ENCODE measurements around the gene TTLL9.

Gene TTLL9

DNA sequence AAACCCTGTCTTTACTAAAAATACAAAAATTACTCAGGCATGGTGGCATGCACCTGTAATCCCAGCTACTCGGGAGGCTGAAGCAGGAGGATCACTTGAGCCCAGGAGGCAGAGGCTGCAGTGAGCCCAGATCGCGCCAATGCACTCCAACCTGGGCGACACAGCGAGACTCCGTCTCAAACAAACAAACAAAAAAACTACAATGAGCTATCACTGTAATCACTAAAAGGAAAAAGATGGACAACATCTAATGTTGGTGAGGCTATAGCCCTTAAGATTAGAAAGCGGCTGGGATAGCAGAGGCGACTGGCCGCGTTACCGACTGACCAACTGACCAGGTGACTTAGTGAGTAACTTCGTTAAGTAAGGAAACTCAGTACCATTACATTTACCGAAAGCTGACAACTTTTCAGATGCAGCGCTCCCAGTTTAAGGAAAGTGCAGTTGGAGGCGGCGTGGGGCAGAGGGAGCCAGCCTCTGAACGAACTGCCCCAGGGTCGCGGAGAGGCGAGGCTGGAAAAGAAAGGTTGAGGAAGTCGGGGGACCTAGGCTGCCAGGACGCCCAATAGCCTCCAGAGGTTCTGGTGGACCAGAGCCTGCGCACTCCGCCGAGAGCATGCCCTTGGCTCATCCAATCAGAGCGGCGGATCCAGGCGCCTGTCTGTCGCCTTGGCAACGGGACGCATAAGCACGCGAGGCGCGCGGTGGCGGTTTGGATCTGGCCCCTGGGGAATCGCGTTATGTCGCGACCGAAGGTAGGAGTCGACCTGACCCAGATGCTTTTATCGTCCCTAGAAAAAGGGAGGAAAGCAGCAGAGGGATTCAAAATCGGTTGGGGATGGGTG, 8.9 kb downstream of the TTLL9 start:
- peak; percentile 98 for DNase-seq (ENCODE audit: low read depth, low spot score)

DNA sequence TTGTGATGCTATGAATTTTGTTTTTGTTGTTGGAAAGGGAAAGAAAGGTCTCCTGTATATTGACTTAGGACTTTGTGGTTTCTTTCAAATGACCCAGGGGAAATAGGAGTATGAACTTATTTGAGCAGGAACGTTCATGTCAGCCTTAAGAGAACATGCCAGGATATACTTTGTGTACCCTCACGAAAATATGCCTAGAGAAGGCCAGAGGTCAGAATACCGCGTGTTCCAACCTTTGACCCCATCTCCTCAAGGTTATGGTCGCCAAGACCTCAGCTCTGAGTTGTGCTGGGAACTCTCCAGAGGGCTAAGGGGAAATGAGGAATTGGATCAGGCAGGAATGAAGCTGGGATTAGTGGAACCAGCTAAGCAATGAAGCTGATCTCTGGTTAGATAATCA, 11.5 kb downstream of the TTLL9 start:
- no peak for DNase-seq (ENCODE audit: low read depth, low spot score)

GRCh38 chr20:31883829-31884228, 13.4 kb downstream of the TTLL9 start:
- no peak for DNase-seq (ENCODE audit: low read depth, low spot score)

DNA sequence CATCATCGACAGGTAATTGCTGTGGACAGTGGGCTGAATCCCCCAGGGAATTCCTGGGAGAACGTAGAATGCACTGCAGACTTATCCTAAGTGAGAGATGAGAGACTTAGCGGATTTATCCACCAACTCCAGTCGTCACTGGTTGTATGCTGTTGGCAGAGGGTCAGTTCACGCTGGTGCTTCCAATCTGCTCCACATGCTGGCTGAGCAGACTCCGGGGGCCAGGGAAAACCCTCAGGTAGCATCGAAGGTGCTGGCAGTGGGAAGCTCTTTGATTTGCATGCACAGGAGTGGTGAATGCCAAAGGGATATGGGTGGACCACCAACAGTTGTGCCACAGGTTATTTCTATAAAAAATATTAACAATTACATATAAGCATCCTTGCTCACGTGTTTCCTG, 20.2 kb downstream of the TTLL9 start:
- no peak for DNase-seq (ENCODE audit: low read depth, low spot score)

DNA sequence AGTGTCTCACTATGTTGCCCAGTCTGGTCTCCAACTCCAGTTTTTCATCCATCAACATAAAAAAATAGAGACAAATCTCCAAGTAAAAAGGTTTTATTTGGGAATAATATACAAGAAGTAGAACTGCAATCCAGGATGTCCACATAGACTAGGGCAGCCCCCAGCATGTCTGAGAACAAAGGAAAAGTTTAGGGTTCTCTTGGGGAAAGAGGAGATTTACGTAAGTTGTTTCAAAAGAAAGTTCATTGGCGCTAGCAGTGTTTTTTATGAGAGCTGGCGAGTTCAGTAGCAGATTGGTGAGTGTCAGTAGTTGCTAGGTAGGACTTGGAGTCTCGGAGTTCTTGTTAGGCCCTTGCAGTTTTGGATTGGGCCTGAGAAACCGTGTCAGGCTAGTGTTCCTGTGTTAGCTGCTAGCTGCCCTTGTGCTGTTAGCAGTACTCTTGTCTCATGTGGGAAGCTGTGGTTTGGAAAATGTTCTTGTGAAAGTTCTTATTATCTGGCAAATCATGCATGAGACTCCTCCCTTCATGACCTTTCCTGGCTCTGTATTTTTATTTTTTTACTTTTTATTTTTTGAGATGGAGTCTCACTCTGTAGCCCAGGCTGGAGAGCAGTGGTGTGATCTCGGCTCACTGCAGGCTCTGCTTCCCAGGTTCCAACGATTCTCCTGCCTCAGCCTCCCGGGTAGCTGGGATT, 24.7 kb downstream of the TTLL9 start:
- no peak for DNase-seq (ENCODE audit: low read depth, low spot score)

GRCh38 chr20:31896049-31896448, 25.6 kb downstream of the TTLL9 start:
- no peak for DNase-seq (ENCODE audit: low read depth, low spot score)

- DNase-seq (ENCODE audit: low read depth, low spot score) = no peak
Measured at GRCh38 chr20:31897541-31897940, 27.1 kb downstream of the TTLL9 start.

- DNase-seq (ENCODE audit: low read depth, low spot score) = no peak
Measured at GRCh38 chr20:31901615-31902014, 31.2 kb downstream of the TTLL9 start.

GRCh38 chr20:31903627-31904386, 33.4 kb downstream of the TTLL9 start:
- no peak for DNase-seq (ENCODE audit: low read depth, low spot score)

- no peak for DNase-seq (ENCODE audit: low read depth, low spot score)
Measured at GRCh38 chr20:31906001-31906400, 35.6 kb downstream of the TTLL9 start.

DNA sequence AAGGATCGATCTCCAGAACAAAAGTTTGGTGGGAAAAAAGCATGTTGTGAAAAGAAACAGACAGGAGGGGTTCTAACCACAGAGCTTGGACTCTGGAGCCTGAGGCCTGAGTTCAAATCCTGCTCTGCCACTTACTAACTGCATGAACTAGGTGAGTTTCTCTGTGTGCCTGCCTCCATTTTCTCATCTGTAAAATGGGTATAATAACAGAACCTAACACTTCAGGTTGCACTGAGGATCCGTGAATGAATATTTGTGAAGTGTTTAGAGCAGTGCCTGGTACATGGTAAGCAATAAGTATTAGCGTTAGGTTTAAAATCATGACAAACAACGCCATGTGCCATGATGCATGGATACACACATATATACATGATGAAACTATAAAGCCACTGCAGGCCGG, 36.6 kb downstream of the TTLL9 start:
- DNase-seq (ENCODE audit: low read depth, low spot score) = no peak

DNA sequence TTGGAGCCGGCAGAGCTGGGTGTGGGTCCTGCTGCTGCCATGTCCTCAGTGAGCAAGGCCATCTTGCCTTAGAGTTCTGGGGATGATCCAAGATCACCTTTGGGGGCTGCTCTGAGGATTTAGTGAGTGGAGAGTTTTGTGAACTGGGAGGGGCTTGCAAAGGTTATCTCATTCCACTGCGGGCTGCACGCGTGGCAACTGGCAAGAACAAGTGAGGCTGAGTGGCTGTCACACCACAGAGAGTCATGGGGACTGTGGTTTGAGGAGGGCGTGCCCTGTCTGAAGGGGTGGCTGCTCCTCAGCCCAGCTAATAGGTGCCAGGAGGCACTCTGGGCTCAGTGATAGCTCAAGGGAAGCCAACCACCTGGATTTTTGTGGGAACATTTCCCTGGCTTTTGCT, 37.6 kb downstream of the TTLL9 start:
- no peak for DNase-seq (ENCODE audit: low read depth, low spot score)

GRCh38 chr20:31908424-31908823, 38.0 kb downstream of the TTLL9 start:
- no peak for DNase-seq (ENCODE audit: low read depth, low spot score)

- DNase-seq (ENCODE audit: low read depth, low spot score) = no peak
Measured at GRCh38 chr20:31909253-31910070, 39.0 kb downstream of the TTLL9 start.

DNA sequence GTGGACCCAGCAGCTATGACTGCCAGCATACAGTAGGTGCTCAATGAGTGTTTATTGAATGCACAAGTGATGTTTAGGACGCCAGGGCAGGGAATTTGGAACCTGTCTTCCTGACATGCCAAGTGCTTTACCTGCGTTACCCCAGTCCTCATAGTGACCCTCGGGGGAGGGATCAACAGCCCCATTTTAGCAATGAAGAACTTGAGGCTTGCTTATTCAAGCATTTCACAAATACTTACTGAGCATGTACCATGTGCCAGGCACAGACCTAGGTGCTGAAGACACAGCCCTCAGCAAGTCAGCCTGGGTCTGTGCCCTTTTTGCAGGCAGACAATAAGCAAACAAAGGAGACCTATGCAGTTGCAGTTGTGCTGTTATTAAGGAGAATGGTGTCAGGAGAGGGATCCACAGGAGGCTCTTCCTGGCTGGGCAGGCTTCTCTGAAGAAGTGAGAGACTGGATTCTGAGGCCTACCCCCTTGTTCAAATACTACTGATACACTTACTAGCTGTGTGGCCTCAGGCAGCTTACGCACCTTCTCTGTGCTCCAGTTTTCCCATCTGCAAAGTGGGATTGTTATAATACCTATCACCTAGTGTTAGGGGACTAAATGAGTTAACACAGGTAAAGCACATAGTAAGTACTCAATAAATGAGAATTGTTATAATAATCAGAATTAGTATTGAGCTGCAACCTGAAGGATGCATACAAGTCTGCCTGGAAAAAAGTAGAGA, 39.8 kb downstream of the TTLL9 start:
- no peak for DNase-seq (ENCODE audit: low read depth, low spot score)

DNA sequence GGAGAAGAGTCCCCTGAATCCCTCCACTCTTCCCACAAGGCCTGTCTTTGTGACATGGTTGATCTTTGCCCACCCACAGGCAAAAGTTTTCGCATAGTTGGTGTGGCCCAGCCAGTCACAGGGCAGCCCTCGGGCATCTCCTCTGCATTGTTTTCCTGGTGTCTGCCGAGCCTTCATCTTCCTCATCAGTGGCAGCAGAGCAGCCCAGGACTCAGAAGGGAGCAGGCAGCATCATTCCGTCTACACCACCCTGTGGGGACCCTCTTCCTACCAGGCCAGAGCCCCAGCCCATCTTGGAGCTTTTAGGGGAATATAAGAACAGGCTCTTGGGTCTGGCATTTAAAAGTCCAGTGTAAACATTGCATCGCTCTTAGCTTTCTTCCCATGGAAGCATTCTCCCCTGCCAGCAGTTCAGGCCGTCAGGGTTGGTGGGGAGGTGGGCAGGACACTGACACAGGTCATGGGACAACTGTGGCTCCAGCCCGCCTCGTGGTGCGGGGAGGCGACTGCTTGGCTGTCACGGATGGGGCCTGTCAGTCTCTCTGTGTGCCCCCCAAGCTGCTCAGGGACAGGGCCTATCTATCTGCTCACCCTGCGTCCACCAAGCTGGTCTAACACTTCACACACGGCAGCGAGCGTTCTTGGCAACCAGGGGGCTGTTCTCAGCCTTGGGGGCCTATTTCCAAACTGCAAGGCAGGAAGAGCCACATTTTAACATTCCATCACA, 43.2 kb downstream of the TTLL9 start:
- DNase-seq (ENCODE audit: low read depth, low spot score) = peak; percentile 47

GRCh38 chr20:31914170-31914569, 43.7 kb downstream of the TTLL9 start:
- DNase-seq (ENCODE audit: low read depth, low spot score) = no peak

DNA sequence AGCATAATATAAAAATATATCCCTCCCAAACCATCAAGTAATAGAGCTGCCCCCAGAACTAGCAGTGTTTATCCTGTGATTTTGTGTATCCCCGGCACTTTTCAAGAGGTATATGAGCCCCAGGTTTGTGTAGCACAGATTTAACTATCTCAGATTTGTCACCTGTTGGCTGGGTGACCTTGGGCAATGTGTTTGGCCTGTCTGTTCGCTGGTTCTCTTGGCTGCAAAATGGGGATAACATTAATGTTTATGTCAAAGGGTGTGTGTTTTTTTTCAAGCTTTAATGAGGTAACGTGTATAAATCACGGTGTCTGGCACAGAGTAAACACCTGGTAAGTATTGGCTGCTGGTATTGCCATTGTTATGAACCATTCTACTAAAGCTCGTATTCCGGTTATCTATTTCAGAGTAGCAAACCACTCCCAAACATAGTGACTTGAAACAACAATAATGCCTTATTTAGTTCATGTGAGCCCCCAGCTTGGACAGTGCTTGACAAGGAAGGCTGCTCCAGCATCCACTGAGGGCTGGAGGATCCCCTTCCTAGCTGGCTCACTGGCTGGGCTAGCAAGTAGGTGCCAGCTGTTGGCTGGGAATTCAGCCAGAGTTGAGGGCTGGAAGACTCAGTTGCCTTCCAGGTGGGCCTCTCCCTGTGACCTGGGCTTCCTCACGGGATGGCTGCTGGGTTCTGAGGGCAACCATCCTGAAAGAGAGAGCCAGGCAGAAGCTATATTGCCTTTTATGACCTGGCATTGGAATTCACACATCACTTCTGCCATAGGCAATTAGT, 45.3 kb downstream of the TTLL9 start:
- no peak for DNase-seq (ENCODE audit: low read depth, low spot score)

- no peak for DNase-seq (ENCODE audit: low read depth, low spot score)
Measured at GRCh38 chr20:31916708-31917107, 46.3 kb downstream of the TTLL9 start.
